NCI-H524 treated with DMSO at 0.1 percent for 48 hours (cell line): ENCODE data around the gene ATP8A2.

Experiments used
- DNase-seq: peaks from one replicate; lab custom pipeline; 2025; lab: John Stamatoyannopoulos, UW

The ATP8A2 gene

DNA sequence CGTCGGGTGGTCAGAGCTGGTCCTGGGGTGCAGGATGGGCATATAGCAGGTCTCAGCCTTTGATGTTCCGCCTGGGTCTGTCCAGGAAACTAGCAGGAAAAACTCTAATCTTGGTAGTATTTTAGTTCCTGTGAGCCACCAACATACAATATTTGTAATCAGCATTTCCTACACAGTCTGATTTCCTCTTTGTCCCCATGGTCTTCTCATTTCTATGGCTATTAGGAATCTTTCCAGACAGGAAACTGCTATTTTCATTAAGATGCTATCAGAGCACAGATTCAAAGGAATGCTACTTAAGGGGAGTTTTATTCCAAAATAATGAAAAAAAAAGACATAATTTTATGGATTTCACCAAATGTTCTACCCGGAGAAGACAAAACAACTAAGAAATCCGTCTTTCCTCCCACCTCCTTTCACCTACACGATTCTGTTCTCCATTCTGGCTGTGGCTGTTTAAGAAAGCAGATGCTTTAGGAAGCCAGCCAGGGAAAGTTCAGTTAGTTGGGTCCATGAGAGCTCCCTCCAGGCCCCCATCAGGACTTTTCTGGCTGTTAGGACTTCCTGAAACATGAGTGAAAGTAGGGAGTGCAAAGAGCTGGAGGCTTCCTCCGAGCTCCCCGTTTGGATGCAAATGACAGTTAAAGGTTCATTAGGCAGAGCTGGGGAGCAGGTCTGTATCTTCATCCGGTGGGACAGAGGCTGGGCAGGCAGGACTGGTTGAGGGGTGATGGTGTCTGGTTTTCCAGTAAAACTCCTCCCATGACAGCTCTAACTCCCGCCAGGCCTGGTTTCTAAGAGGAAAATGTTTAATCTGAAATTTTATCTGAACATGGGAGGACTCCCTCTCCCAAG is 643.7 kb downstream of the ATP8A2 start:
- DNase-seq = no peak

DNA sequence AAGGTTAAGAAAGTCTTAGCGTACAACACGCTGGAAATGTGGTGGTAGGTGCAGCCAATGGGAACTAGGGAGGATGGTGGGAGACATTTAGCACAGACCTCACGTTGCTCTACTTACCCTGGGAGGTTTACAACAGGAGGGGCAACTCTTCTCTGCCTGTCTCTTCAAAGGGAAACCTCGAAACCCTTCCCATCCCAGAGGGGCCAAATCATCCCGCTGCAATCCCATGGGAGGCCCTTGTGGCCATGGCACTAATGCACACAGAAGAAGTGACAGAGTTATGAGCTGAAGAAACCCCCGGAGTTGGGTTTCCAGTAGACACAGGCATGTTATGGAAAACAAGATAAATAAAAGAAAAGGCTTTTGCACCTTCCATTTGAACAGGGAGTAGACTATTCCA is 644.4 kb downstream of the ATP8A2 start:
- DNase-seq = no peak

DNA sequence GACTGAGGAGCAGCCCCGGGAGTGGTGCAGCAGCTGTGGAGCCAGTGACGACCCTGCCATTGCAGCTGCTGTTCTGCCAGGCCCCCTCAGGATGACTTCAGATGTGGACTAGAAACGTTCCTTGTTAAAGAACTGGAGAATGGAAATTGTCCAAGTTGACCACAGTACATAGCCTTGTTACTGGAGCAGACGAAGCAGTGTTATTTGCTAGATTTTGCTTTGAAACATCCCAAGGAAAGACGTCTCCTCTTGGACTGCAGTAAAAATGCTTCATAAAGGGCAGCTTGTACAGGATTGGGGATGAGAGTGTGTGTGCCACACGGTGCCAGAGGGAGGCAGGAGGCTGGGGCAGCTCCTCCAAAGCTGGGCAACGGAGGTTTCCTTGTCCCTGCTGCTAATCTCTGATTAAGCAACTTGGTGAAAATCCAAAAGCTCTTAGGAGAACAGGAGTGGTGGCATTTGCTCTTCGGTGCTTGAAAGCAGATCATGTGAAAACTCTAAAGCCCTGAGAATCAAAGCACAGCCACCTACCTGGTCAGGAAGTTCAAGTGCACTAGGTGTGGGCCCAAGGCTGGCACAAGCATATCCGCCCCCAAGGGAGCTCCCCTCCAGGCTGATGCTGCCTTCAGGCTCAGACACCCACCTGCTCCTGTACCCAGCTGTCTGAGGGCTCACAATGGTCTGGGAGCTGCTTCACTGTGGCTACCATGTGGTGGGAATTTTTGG is 645.6 kb downstream of the ATP8A2 start:
- no peak for DNase-seq

DNA sequence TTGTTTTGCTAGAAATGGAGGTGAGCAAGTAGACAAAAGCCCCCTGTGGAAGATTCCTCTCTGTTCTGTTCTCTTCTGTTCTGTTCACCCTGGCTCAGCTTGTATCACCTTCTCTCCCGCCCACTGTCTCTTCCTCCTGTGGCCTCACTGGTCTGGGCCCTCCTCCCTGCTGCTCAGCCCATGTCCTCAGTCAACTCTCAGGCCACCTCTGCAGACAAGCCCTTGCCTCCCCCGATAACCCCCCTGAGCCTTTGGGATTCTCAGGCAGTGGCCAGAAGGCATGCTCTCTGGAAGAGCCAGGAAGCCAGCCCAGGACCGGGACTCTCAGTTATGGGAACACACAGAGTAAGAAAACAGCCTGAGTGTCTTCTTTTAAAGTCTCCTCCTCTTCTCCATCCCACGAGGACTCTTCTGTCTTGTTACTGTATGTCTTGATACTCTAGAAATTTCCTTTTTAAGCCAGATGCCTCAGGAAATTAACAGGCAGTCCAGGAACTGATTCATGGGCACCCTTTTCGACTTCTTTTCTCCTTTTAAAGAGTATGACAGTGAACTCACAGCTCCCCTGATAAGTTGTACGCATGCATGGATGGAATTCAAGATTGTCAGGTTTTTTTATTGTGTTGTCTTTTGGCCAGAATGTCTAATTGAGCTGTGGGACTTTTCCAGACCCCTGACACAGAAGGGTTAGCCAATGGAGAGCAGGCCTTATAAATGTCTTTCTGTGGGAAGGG is 646.3 kb downstream of the ATP8A2 start:
- no peak for DNase-seq

DNA sequence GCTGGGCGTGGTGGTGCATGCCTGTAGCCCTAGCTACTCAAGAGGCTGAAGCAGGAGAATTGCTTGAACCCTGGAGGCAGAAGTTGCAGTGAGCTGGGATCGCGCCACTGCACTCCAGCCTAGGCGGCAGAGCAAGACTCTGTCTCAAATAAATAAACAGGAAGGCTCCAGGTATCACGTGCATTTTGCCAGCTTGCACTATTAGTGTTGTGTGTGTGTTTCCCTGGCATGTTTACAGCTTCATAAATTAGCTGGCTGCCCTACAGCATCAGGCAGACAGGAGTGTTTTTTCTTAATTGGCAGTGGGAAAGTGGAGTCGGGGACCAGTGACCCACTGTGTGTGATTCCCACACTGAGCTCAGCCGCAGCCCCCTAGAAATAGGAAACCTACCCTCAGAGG is 647.5 kb downstream of the ATP8A2 start:
- no peak for DNase-seq

DNA sequence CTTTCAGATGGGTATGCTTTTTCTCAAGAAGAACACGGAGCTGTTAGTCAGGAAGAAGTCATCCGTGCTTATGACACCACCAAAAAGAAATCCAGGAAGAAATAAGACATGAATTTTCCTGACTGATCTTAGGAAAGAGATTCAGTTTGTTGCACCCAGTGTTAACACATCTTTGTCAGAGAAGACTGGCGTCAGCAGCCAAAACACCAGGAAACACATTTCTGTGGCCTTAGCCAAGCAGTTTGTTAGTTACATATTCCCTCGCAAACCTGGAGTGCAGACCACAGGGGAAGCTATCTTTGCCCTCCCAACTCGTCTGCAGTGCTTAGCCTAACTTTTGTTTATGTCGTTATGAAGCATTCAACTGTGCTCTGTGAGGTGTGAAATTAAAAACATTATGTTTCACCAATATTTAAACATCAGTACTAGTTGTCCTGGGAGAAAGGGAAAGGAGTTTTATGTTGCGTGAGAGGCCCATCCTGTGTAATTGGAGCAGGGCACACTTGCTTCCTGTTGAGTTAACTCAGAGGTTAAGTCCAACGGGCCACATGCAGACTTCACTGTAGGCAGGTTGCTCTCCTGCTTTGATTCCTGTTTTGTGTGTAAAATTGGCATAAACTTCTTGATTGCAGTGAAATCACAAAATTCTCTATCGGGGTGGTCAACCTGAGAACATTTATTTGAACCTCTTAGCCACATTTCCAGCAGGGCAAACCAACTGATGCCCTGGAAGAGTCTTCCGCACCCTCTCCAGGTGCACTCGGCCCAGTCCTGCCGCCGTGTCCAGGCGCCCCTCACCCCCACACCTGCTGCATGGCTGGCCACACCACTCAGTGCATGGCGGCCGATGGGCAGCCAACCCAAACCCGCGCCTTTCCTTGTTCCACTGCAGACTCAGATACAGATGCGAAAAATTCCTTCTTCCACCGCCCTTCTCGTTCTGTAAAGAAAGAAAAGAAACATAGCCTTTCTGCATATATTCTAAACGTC is 648.4 kb downstream of the ATP8A2 start:
- no peak for DNase-seq

DNA sequence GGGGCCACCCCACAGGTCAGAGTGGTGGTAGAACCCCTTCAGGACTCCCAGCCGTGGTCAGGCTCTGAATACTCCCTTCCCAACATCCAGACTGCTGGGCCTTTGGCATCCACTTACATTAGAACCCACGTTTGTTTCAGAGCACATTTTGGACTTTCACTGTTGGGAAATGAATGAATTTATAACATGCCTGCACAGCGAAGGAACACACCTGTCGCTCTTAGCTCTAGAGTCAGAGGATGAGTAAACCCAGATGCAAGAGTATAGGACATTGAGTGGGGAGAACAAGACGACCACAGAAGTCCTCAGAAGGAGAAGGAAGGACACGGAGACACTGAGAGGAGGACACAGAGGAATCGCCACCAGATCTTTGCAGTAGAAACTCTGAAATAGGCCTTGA is 649.1 kb downstream of the ATP8A2 start:
- DNase-seq = no peak

DNA sequence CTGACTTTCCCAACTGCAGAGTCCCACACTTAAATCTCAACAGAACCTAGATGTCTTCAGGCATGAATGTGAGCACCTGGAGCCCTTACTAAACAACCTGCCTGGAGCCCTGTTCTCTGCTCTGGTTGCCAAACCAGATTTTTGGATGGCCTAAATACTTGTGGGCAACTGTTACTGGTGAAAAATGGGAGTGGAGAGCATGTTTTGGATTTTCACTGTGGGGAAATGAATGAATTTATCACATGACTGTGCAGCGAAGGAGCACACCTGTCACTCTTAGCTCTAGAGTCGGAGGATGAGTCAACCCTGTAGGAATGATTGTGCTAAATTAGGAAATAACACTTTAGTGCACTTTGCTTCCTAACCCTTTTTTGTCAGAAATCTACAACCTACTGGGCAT is 649.7 kb downstream of the ATP8A2 start:
- DNase-seq = no peak

DNA sequence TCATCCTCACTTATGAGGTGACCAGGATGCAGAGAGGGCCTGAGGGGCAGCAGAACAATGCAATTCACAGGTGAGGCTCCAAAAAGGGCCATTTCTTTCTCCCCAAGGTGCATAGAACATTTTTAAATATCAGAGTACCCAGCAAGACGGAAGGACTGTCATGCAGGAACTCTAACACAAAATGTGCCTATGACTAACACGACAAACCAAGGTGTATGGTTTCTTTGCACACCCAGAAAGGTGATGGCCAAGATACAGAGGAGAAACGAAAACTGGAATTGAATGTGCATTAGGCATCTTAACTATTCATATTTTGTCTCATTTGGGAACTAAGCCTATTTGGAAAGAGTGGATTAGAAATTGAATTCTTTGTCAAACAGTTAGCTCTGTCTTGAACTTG is 650.2 kb downstream of the ATP8A2 start:
- no peak for DNase-seq

DNA sequence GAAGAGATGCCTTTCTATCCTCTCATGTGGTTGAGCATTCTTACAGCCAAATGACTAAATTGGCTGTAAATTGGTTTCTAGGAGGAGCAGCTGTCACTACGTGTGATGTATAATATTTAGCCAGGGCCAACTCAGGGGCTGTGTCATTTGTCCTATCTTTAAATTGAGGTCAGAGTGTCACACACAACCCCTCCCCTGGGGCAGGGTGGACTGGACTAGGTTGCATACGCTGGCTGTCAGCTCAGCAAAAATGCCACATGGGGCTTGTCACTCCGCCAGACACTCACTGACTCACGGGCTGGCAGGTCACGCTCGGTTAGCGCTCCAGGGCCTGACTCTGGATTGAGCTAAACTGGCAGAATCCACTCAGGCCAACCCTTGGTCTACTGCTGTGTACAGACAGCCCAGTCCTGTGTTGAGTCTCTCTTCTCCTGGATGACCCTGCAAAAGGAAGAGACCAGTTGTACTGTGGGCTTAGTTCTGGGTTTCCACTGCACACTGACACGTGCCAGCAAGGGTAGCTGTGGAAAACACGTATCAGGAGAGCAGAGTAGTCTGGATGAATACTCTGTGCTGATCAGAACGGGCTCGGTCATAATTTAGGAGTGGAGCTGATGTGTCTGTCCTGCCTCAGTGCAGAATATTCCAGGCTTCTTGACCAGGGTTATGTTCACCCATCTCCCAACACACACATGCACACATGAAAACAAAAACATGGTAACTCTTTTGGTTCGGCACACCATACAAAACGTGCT is 650.9 kb downstream of the ATP8A2 start:
- DNase-seq = no peak

DNA sequence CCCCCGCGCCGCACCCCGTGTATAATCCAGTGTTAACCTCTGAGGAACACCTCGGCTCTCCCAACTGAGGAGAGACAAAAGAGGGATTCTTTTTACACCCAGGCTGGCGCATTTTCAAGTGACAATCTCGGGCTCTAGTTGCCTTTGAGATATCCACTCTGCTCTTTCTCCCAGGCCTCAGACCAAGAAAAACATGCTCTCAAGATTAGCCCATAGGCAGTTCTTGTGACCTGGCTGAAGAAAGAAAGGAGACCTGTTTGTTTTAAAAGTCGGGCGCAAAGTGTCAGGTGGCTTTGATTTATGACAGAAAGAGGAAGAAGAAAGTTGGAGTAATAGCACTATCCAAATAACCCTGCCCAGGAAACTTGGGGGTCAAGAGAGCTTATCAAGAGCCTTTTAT is 652.8 kb downstream of the ATP8A2 start:
- DNase-seq = no peak

DNA sequence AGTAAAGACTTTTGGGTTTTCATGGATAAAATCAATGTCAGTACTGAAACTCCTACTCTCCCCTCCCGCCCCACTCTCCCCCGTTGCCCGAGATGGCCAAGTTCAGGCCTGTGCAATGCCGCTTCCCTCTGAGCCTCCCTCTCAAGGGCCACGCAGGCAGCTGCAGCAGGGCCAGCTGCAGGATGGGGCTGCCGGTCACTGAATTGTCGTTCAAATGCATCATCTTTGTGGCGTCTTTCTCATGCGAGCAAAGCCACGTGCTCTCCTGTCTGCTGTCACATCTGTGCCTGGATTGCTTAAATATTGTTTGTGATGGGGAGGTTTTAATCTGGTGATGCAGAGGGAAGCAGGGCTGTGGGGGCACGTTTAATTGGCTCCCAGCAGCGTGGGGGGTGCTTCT is 653.4 kb downstream of the ATP8A2 start:
- DNase-seq = no peak

DNA sequence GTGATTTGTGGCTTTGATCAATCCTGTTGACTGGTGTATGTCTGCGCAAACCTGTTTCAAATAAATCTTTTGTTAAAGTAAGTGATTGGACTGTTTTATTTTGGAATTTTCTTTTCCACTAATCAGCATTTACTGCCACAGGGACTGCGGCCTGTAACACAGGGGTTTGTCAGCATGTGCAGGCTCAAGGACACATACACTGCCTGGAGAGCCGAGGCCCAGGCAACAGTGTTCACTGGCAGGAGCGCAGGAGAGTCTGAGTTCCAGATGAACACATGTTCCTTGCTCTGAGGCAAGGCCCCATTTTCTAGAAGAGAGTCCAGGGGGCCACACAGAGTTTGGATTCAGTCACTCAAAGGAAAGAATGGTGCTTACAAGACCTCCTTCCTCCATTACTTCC is 654.0 kb downstream of the ATP8A2 start:
- no peak for DNase-seq

DNA sequence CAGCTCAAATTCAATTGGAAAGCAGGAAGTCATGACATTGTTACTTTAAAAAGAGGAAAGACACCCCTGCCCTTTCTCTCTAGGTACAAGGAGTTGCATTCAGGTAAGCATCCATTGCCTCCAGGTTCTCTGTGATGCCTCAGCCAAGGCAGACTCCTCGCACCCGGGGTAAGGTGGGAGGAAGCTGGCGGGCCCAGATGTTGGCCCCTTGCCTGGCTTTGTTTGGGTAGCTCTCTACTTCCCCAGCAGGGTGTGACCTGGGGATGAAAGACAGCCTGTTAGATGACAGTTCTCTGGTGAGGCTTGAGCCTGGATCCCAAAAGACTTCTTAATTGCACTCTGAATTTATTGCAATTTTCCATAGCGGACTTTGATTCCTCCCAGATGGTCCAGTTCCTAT is 654.4 kb downstream of the ATP8A2 start:
- DNase-seq = no peak

DNA sequence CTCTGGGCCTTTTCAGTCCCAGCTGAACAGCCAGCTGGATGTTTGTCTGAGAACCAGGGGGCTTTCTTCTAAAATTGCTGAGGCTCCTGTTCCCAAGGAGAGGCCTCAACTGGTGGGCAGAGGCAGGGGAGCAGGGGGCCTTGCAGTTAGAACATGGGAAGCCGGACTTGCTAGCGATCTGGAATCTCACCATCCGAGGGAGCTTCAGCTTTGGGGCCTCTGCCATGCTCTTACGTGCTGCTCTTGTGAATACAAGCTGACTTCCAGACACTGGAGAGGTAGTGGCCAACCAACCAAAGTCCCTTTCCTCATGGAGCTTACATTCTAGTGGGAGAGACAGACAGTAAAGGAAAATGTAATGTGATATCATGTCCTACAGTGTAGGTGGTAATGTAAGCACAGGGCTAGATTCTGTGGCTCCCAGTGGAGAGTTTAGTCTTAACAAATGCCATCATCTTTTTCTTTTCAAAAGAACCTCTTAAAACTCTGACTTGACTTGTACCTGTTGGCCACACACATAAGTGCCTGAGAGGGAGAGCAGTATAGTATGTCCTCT is 657.9 kb downstream of the ATP8A2 start:
- no peak for DNase-seq

DNA sequence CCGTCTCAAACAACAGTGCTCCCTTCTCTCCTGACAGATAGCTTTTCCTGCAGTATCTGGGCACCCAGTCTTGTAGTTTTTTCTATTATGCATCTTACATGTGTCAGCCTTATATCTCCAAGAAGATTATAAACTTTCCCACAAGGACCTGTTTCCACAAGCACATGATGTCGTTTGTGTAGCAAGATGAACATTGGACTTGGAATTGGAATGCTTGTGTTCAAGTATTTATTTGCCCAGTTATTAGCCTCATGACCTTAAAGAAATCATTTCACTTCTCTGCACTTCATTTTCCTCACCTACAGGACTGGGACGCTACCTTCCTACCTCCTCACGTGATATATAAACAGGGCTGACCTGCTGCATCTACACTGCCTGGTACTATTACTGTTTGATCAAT is 658.6 kb downstream of the ATP8A2 start:
- no peak for DNase-seq

DNA sequence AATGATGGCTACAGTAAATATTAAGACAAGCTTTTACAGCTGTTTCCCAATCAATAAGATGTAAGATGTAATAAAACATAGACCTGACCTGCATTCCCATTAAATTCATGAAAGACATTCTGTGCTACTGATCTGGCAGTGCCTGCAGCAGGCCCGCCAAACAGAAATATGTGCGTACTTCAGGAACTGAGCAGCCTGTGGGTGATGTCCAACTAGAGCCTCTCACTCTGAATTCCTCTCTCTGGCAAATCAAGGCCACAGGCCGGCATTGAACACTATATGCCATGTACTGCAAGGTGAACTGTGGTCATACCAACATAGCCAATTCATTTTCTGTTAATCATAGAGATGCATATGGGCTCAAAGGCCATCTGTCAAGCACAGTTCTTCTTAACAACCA is 662.2 kb downstream of the ATP8A2 start:
- DNase-seq = no peak

DNA sequence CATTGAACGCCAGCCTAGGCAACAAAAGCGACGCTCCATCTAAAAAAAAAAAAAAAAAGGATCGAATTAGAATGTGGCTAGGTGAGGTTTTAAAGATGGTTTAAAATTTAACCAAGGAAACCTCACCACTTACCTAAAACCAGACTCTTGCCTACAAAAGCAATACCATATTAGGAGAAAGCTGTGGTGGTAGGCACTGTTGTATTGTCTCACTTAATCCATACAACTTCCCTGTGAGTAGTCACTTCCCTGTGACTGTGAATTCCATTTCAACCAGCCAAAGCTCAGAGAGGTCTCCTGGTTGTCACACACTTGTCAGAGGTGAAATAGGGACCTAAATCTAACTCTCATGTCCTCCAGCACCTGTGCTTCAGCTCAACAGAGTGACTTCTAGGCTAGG is 664.6 kb downstream of the ATP8A2 start:
- DNase-seq = no peak

DNA sequence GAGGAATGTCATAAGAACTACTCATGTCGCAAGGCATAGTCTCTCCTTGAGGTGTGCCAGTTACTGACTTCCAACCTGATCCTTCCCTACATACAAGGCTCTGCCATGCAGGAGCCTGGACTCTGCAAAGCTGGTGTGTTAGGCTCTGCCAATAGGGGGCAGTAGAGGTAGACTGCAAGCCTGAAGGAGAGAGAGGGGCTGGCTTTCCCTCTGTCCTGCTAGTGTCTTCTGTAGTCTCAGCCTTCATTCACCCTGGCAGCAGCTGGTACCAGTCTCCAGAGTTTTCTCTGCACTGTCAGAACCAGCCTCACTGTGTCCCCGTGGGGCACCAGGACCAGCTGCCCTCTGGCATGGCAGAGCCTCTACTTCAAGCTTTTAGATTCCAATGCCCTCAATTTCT is 665.5 kb downstream of the ATP8A2 start:
- no peak for DNase-seq

DNA sequence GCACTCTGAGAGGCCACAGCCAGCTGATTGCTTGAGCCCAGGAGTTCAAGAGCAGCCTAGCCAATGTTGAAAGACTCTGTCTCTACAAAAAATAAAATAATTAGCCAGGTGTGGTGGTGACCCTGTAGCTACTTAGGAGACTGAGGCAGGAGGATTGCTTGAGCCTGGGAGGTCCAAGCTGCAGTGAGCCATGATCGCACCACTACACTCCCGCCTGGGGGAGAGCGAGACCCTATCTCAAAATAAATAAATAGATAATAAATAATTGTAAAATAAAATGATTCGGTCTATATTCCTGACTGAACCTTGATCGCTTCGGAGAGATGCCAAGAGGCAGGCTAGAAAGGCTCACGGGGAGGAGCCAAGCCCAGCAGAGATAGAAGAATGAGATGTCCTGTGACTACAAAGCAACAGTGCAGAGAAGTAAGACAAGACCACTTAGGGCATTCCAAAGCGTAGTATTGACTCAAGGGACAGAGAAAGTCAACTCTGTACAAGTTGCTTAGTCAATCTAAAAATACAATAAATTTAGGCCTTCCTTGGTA is 667.2 kb downstream of the ATP8A2 start:
- DNase-seq = no peak
